Measurements from ENCODE around the gene LRWD1. TPM values are rescaled to one million over a fixed set of nuclear protein-coding genes. Genes with fewer than 3 reads are reported as not detected.

LRWD1 gene
- total RNA-seq, 1 experiment from 2014 or later: 55.8 TPM

GRCh38 chr7:102456327-102456726 lies 8.5 kb upstream of the LRWD1 start:
- no TSS peak for BruUV-seq (replicated peaks)
- DNase-seq (ENCODE audit: low read depth, low spot score) (no peak), ATAC-seq (no peak)
- CTCF ChIA-PET: interaction anchor here (0.7 kb wide), 1 partner anchor 9 kb away, joined by 3 read pairs; no protein-coding TSS in a partner anchor
- Histone ChIP-seq H3K27me3 (ENCODE audit: control insufficient read depth, insufficient read depth, low read length) (no peaks in the 10 kb centered on the region), H3K4me1 (ENCODE audit: control insufficient read depth, insufficient read depth, low read length) (peaks cover 9% of the 10 kb centered on the region), H3K27ac (ENCODE audit: low read length) (no peak overlapping the region), H3K36me3 (ENCODE audit: control insufficient read depth, insufficient read depth, low read length) (no peaks in the 10 kb centered on the region), H3K9me3 (ENCODE audit: control insufficient read depth, insufficient read depth, low read depth, low read length) (no peaks in the 10 kb centered on the region), H3K4me3 (ENCODE audit: low read depth in 2 of 2, low read length in 2 of 2) (no peak overlapping the region)
- in situ Hi-C loops (cut with HindIII; ENCODE audit: low pct_unique_long_range_greater_than_20kb, low sequenced_read_pairs) (no loop called here), intact Hi-C loops (cut with micrococcal nuclease; ENCODE audit: unreplicated experiment) (no loop called here)
- POLR2A ChIA-PET: no interaction called here
- TF ChIP-seq SIN3A (IDR thresholded peaks at IDR 0.05; ENCODE audit: borderline replicate concordance, insufficient read depth, low read depth, low read length) (no peak), TCF7L2 (IDR thresholded peaks at IDR 0.05; ENCODE audit: low read depth, low read length) (no peak), POLR2AphosphoS5 (IDR thresholded peaks at IDR 0.05; ENCODE audit: low read depth, low read length) (no peak)
- TF ChIP-seq, protein P1, sequence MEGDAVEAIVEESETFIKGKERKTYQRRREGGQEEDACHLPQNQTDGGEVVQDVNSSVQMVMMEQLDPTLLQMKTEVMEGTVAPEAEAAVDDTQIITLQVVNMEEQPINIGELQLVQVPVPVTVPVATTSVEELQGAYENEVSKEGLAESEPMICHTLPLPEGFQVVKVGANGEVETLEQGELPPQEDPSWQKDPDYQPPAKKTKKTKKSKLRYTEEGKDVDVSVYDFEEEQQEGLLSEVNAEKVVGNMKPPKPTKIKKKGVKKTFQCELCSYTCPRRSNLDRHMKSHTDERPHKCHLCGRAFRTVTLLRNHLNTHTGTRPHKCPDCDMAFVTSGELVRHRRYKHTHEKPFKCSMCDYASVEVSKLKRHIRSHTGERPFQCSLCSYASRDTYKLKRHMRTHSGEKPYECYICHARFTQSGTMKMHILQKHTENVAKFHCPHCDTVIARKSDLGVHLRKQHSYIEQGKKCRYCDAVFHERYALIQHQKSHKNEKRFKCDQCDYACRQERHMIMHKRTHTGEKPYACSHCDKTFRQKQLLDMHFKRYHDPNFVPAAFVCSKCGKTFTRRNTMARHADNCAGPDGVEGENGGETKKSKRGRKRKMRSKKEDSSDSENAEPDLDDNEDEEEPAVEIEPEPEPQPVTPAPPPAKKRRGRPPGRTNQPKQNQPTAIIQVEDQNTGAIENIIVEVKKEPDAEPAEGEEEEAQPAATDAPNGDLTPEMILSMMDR (IDR thresholded peaks at IDR 0.05): no peak
- TF ChIP-seq, protein P2, sequence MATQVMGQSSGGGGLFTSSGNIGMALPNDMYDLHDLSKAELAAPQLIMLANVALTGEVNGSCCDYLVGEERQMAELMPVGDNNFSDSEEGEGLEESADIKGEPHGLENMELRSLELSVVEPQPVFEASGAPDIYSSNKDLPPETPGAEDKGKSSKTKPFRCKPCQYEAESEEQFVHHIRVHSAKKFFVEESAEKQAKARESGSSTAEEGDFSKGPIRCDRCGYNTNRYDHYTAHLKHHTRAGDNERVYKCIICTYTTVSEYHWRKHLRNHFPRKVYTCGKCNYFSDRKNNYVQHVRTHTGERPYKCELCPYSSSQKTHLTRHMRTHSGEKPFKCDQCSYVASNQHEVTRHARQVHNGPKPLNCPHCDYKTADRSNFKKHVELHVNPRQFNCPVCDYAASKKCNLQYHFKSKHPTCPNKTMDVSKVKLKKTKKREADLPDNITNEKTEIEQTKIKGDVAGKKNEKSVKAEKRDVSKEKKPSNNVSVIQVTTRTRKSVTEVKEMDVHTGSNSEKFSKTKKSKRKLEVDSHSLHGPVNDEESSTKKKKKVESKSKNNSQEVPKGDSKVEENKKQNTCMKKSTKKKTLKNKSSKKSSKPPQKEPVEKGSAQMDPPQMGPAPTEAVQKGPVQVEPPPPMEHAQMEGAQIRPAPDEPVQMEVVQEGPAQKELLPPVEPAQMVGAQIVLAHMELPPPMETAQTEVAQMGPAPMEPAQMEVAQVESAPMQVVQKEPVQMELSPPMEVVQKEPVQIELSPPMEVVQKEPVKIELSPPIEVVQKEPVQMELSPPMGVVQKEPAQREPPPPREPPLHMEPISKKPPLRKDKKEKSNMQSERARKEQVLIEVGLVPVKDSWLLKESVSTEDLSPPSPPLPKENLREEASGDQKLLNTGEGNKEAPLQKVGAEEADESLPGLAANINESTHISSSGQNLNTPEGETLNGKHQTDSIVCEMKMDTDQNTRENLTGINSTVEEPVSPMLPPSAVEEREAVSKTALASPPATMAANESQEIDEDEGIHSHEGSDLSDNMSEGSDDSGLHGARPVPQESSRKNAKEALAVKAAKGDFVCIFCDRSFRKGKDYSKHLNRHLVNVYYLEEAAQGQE (IDR thresholded peaks at IDR 0.05; ENCODE audit: insufficient read depth in 1 of 2, low read depth in 2 of 2, low read length in 1 of 2): no peak

- Histone ChIP-seq H3K9me3 (ENCODE audit: control insufficient read depth, insufficient read depth, low read depth, low read length) (no peaks in the 10 kb centered on the region), H3K36me3 (ENCODE audit: control insufficient read depth, insufficient read depth, low read length) (no peaks in the 10 kb centered on the region), H3K4me1 (ENCODE audit: control insufficient read depth, insufficient read depth, low read length) (0 out of 2 replicates have a peak, but pooled peaks cover 5% of the 10 kb centered on the region), H3K27ac (ENCODE audit: low read length) (no peak overlapping the region), H3K27me3 (ENCODE audit: control insufficient read depth, insufficient read depth, low read length) (no peaks in the 10 kb centered on the region), H3K4me3 (ENCODE audit: low read depth in 2 of 2, low read length in 2 of 2) (no peak overlapping the region)
- no peak for DNase-seq (ENCODE audit: low read depth, low spot score)
- TF ChIP-seq POLR2AphosphoS5 (IDR thresholded peaks at IDR 0.05; ENCODE audit: low read depth, low read length): no peak
- TF ChIP-seq TCF7L2 (IDR thresholded peaks at IDR 0.05; ENCODE audit: low read depth, low read length): no peak
- TF ChIP-seq, protein P1 (IDR thresholded peaks at IDR 0.05): no peak
- TF ChIP-seq, protein P2 (IDR thresholded peaks at IDR 0.05; ENCODE audit: insufficient read depth in 1 of 2, low read depth in 2 of 2, low read length in 1 of 2): no peak
- TF ChIP-seq SIN3A (IDR thresholded peaks at IDR 0.05; ENCODE audit: borderline replicate concordance, insufficient read depth, low read depth, low read length): no peak
- no TSS peak for BruUV-seq (replicated peaks)
- CTCF ChIA-PET: interaction anchor here (0.7 kb wide), 1 partner anchor 20 kb away, joined by 5 read pairs; no protein-coding TSS in a partner anchor
- ATAC-seq: no peak
- intact Hi-C loops (cut with micrococcal nuclease; ENCODE audit: unreplicated experiment): no loop called here
- in situ Hi-C loops (cut with HindIII; ENCODE audit: low pct_unique_long_range_greater_than_20kb, low sequenced_read_pairs): no loop called here
- POLR2A ChIA-PET: no interaction called here
Measured at GRCh38 chr7:102457352-102457924, 7.3 kb upstream of the LRWD1 start.
